Measurements from ENCODE around the gene LRP6. TPM values are rescaled to one million over a fixed set of nuclear protein-coding genes. Genes with fewer than 3 reads are reported as not detected.

LRP6 gene
- total and polyA plus RNA-seq, 10 of the 15 experiments (the other 5 are each of a cell fraction or from before 2014, with no cell fraction given) = 1.5 to 14.9 (median 6.1) TPM

DNA sequence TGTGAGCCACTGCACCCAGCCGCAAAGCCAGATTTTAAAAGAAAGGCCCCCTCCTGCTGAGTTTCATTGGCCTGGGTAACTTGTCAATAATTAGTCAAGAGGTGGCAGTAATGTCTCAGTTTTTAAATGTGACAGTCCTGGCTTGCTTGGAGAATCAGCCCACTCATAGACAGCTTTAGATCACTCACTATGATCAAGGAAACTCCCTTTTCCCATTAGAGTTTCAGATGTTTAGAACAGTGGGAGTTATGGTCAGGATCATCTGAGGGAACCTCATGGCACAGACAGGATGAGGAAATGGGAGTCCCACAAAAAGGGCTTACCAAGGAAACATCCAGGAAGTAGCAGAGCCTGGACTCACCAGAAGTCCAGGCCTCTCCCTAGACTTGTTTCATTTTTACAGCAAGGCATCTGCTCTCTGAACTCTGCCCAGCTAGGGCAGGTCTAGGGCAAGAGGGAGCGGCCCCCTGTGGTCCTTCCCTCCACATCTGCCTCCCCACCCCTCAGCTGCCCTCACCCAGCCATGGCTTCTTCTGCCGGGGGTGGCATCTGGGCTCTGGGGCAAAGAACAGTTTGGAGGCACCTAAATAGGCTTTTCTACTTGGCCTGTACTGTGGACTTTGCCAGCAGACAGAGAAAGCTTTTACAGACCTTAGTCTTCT is 184.9 kb downstream of the LRP6 start:
- FAIRE-seq (peak; percentile 68), DNase-seq (ENCODE audit: low read depth, low spot score) (peak; percentile 39), ATAC-seq (peak; percentile 96)
- no TSS peak for BruUV-seq (replicated peaks)
- Histone ChIP-seq H3K36me3 (ENCODE audit: control insufficient read depth in 2 of 2, insufficient read depth in 2 of 2, low read length in 1 of 2) (no peaks in the 10 kb centered on the region), H4K20me1 (ENCODE audit: control insufficient read depth, insufficient read depth) (no peaks in the 10 kb centered on the region), H3K4me1 (ENCODE audit: control insufficient read depth, insufficient read depth, low read length) (no peaks in the 10 kb centered on the region), H3K4me3 (no peak overlapping the region), H3K79me2 (ENCODE audit: control insufficient read depth, insufficient read depth, low read length) (no peaks in the 10 kb centered on the region), H3K27me3 (replicated peaks in 1 of 2; ENCODE audit: control insufficient read depth in 2 of 2, insufficient read depth in 2 of 2, low read length in 1 of 2) (no peaks in the 10 kb centered on the region), H2AFZ (ENCODE audit: control insufficient read depth, low read depth, low read length) (peak overlapping the region; percentile 80), H3K4me2 (ENCODE audit: control insufficient read depth, insufficient read depth) (no peak overlapping the region), H3K27ac (ENCODE audit: control insufficient read depth, insufficient read depth) (no peak overlapping the region), H3K9me3 (replicated peaks; ENCODE audit: control insufficient read depth, insufficient read depth, low read length) (no peaks in the 10 kb centered on the region), H3K9ac (ENCODE audit: control insufficient read depth, insufficient read depth, low read length) (peak overlapping the region; percentile 16; the same call in 1 of the 2 replicates)
- ChIA-PET CTCF (interaction anchor here (0.6 to 9.9 kb wide), 22 partner anchors 9 to 655 kb away, joined by 3 to 214 read pairs (median 3); partner anchors contain the start of genes BCL2L14 and BORCS5), POLR2A (interaction anchor here (1.1 kb wide), 1 partner anchor 245 kb away, joined by 6 read pairs; no protein-coding TSS in a partner anchor), RAD21 (ENCODE audit: unreplicated experiment) (interaction anchor here (0.6 to 4.5 kb wide), 12 partner anchors 10 to 655 kb away, joined by 3 to 58 read pairs (median 7); partner anchors contain the start of genes BCL2L14 and BORCS5), SMC1A (ENCODE audit: uncharacterized antibody, unreplicated experiment) (interaction anchor here (1.0 to 7.8 kb wide), 9 partner anchors 10 to 501 kb away, joined by 3 to 112 read pairs (median 3); partner anchors contain the start of gene BCL2L14)
- WGBS (ENCODE audit: insufficient coverage, insufficient replicate concordance, low lambda C conversion rate, missing lambda C conversion rate) = 49% methylated on average over 3 of the region's 3 CpGs
- in situ Hi-C loops (cut with MboI) = loop anchor here (5.0 to 10.0 kb wide), 2 partner anchors 250 to 623 kb away; no protein-coding TSS in a partner anchor
- intact Hi-C loops (cut with micrococcal nuclease; ENCODE audit: unreplicated experiment) = loop anchor here (1.0 to 5.0 kb wide), 3 partner anchors 245 to 620 kb away; no protein-coding TSS in a partner anchor
- TF ChIP-seq MEF2A (IDR thresholded peaks at IDR 0.05; ENCODE audit: insufficient read depth, low read depth, low read length) = no peak
- TF ChIP-seq, protein P1, sequence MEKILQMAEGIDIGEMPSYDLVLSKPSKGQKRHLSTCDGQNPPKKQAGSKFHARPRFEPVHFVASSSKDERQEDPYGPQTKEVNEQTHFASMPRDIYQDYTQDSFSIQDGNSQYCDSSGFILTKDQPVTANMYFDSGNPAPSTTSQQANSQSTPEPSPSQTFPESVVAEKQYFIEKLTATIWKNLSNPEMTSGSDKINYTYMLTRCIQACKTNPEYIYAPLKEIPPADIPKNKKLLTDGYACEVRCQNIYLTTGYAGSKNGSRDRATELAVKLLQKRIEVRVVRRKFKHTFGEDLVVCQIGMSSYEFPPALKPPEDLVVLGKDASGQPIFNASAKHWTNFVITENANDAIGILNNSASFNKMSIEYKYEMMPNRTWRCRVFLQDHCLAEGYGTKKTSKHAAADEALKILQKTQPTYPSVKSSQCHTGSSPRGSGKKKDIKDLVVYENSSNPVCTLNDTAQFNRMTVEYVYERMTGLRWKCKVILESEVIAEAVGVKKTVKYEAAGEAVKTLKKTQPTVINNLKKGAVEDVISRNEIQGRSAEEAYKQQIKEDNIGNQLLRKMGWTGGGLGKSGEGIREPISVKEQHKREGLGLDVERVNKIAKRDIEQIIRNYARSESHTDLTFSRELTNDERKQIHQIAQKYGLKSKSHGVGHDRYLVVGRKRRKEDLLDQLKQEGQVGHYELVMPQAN (conservative IDR thresholded peaks at IDR 0.05) = no peak
- TF ChIP-seq, protein P2, sequence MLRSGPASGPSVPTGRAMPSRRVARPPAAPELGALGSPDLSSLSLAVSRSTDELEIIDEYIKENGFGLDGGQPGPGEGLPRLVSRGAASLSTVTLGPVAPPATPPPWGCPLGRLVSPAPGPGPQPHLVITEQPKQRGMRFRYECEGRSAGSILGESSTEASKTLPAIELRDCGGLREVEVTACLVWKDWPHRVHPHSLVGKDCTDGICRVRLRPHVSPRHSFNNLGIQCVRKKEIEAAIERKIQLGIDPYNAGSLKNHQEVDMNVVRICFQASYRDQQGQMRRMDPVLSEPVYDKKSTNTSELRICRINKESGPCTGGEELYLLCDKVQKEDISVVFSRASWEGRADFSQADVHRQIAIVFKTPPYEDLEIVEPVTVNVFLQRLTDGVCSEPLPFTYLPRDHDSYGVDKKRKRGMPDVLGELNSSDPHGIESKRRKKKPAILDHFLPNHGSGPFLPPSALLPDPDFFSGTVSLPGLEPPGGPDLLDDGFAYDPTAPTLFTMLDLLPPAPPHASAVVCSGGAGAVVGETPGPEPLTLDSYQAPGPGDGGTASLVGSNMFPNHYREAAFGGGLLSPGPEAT (IDR thresholded peaks at IDR 0.05; ENCODE audit: low read depth) = peak; percentile 46; the same call in 1 of the 2 replicates
- TF ChIP-seq SREBF2 (IDR thresholded peaks at IDR 0.05; ENCODE audit: low read length) = no peak
- 0 out of 2 replicates have a peak, but pooled peaks have one; percentile 35 for TF ChIP-seq EED (IDR thresholded peaks at IDR 0.05; ENCODE audit: low read depth)
- TF ChIP-seq MTA2 (IDR thresholded peaks at IDR 0.05; ENCODE audit: low read depth) = no peak
- TF ChIP-seq, protein P3, sequence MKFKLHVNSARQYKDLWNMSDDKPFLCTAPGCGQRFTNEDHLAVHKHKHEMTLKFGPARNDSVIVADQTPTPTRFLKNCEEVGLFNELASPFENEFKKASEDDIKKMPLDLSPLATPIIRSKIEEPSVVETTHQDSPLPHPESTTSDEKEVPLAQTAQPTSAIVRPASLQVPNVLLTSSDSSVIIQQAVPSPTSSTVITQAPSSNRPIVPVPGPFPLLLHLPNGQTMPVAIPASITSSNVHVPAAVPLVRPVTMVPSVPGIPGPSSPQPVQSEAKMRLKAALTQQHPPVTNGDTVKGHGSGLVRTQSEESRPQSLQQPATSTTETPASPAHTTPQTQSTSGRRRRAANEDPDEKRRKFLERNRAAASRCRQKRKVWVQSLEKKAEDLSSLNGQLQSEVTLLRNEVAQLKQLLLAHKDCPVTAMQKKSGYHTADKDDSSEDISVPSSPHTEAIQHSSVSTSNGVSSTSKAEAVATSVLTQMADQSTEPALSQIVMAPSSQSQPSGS (IDR thresholded peaks at IDR 0.05; ENCODE audit: low read length) = no peak
- TF ChIP-seq DPF2 (IDR thresholded peaks at IDR 0.05) = peak; percentile 28; the same call in 1 of the 2 replicates
- no peak for TF ChIP-seq YY1 (IDR thresholded peaks at IDR 0.05; ENCODE audit: low read depth, low read length)
- TF ChIP-seq SMAD5 (IDR thresholded peaks at IDR 0.05; ENCODE audit: low read depth) = no peak
- TF ChIP-seq RAD21 (IDR thresholded peaks at IDR 0.05; ENCODE audit: insufficient read depth, low read depth, low read length) = peak; percentile 80
- TF ChIP-seq TCF3 (IDR thresholded peaks at IDR 0.05; ENCODE audit: borderline replicate concordance, insufficient read depth, low read depth, low read length) = no peak
- TF ChIP-seq, protein P4, sequence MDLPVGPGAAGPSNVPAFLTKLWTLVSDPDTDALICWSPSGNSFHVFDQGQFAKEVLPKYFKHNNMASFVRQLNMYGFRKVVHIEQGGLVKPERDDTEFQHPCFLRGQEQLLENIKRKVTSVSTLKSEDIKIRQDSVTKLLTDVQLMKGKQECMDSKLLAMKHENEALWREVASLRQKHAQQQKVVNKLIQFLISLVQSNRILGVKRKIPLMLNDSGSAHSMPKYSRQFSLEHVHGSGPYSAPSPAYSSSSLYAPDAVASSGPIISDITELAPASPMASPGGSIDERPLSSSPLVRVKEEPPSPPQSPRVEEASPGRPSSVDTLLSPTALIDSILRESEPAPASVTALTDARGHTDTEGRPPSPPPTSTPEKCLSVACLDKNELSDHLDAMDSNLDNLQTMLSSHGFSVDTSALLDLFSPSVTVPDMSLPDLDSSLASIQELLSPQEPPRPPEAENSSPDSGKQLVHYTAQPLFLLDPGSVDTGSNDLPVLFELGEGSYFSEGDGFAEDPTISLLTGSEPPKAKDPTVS (IDR thresholded peaks at IDR 0.05; ENCODE audit: low read depth, low read length) = no peak
- TF ChIP-seq IKZF1 (conservative IDR thresholded peaks at IDR 0.05) = peak; percentile 60
- TF ChIP-seq NR2C1 (IDR thresholded peaks at IDR 0.05) = no peak

Data from GM12878 (cell line).